ENCODE results near the gene WDR93.
A peak's percentile ranks its signal among the peaks of the same experiment; 100 is the strongest.

Gene WDR93

DNA sequence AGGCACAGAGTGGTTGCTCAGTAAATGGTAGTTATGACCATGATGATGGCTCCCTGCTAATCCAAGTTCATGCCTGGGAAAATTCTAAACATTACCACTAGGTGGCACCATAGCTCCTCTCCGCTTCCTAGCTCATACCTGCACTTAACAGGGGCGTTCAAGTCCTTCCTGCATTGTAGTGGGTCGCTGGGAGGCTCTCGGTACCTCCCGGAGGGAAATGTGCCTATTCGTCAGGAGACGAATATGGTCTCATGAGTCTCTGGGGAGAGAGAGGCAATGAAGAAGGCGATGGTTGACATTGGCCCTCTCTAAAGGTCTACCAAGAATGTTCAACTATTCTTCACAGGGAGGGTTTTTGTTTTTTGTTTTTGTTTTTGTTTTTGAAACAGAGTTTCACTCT is 49.5 kb downstream of the WDR93 start:
- TF ChIP-seq, protein P1, sequence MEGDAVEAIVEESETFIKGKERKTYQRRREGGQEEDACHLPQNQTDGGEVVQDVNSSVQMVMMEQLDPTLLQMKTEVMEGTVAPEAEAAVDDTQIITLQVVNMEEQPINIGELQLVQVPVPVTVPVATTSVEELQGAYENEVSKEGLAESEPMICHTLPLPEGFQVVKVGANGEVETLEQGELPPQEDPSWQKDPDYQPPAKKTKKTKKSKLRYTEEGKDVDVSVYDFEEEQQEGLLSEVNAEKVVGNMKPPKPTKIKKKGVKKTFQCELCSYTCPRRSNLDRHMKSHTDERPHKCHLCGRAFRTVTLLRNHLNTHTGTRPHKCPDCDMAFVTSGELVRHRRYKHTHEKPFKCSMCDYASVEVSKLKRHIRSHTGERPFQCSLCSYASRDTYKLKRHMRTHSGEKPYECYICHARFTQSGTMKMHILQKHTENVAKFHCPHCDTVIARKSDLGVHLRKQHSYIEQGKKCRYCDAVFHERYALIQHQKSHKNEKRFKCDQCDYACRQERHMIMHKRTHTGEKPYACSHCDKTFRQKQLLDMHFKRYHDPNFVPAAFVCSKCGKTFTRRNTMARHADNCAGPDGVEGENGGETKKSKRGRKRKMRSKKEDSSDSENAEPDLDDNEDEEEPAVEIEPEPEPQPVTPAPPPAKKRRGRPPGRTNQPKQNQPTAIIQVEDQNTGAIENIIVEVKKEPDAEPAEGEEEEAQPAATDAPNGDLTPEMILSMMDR (IDR thresholded peaks at IDR 0.05; ENCODE audit: low read depth, low read length, poor library complexity, severe bottlenecking): peak; percentile 86
- no peak for TF ChIP-seq EZH2phosphoT487 (IDR thresholded peaks at IDR 0.05; ENCODE audit: borderline replicate concordance, low read length)
- Histone ChIP-seq H3K4me2 (ENCODE audit: low read length) (peak overlapping the region; percentile 43), H3K79me2 (ENCODE audit: control insufficient read depth, low read length) (no peaks in the 10 kb centered on the region), H3F3A (ENCODE audit: control insufficient read depth, insufficient read depth) (no peaks in the 10 kb centered on the region), H3K9me2 (replicated peaks; ENCODE audit: control insufficient read depth, low read length) (no peaks in the 10 kb centered on the region), H3K27me3 (ENCODE audit: control insufficient read depth, low read length) (no peaks in the 10 kb centered on the region), H3K4me3 (ENCODE audit: low read length) (peak overlapping the region; percentile 25; the same call in 1 of the 2 replicates), H3K36me3 (ENCODE audit: control insufficient read depth, low read length) (no peaks in the 10 kb centered on the region), H4K20me1 (ENCODE audit: control insufficient read depth, insufficient read depth, low read depth, low read length) (no peaks in the 10 kb centered on the region), H3K9me3 (ENCODE audit: control insufficient read depth, insufficient read depth, low read length) (no peaks in the 10 kb centered on the region), H3K27ac (ENCODE audit: low read depth, low read length) (no peak overlapping the region), H3K4me1 (ENCODE audit: control insufficient read depth, low read length) (no peaks in the 10 kb centered on the region)

- H3K9me2 ChIP-seq (replicated peaks; ENCODE audit: control insufficient read depth, low read length): no peaks in the 10 kb centered on the region
- H3K9me3 ChIP-seq (ENCODE audit: control insufficient read depth, insufficient read depth, low read length): no peaks in the 10 kb centered on the region
- H3K27me3 ChIP-seq (ENCODE audit: control insufficient read depth, low read length): no peaks in the 10 kb centered on the region
- TF ChIP-seq, protein P1 (IDR thresholded peaks at IDR 0.05; ENCODE audit: low read depth, low read length, poor library complexity, severe bottlenecking): no peak
- no peak for TF ChIP-seq EZH2phosphoT487 (IDR thresholded peaks at IDR 0.05; ENCODE audit: borderline replicate concordance, low read length)
- H3K4me3 ChIP-seq (ENCODE audit: low read length): no peak overlapping the region
- no peak overlapping the region for H3K27ac ChIP-seq (ENCODE audit: low read depth, low read length)
- H3K36me3 ChIP-seq (ENCODE audit: control insufficient read depth, low read length): no peaks in the 10 kb centered on the region
- H3K4me1 ChIP-seq (ENCODE audit: control insufficient read depth, low read length): no peaks in the 10 kb centered on the region
- no peaks in the 10 kb centered on the region for H3K79me2 ChIP-seq (ENCODE audit: control insufficient read depth, low read length)
- H3K4me2 ChIP-seq (ENCODE audit: low read length): no peak overlapping the region
- no peaks in the 10 kb centered on the region for H4K20me1 ChIP-seq (ENCODE audit: control insufficient read depth, insufficient read depth, low read depth, low read length)
- H3F3A ChIP-seq (ENCODE audit: control insufficient read depth, insufficient read depth): no peaks in the 10 kb centered on the region
Observed at GRCh38 chr15:89743011-89743410, 52.4 kb downstream of the WDR93 start.

- H4K20me1 ChIP-seq (ENCODE audit: control insufficient read depth, insufficient read depth, low read depth, low read length): no peaks in the 10 kb centered on the region
- no peak overlapping the region for H3K4me2 ChIP-seq (ENCODE audit: low read length)
- H3F3A ChIP-seq (ENCODE audit: control insufficient read depth, insufficient read depth): no peaks in the 10 kb centered on the region
- no peaks in the 10 kb centered on the region for H3K27me3 ChIP-seq (ENCODE audit: control insufficient read depth, low read length)
- no peaks in the 10 kb centered on the region for H3K9me2 ChIP-seq (replicated peaks; ENCODE audit: control insufficient read depth, low read length)
- H3K27ac ChIP-seq (ENCODE audit: low read depth, low read length): no peak overlapping the region
- H3K36me3 ChIP-seq (ENCODE audit: control insufficient read depth, low read length): no peaks in the 10 kb centered on the region
- no peaks in the 10 kb centered on the region for H3K4me1 ChIP-seq (ENCODE audit: control insufficient read depth, low read length)
- no peak for TF ChIP-seq EZH2phosphoT487 (IDR thresholded peaks at IDR 0.05; ENCODE audit: borderline replicate concordance, low read length)
- TF ChIP-seq, protein P1 (IDR thresholded peaks at IDR 0.05; ENCODE audit: low read depth, low read length, poor library complexity, severe bottlenecking): no peak
- no peak overlapping the region for H3K4me3 ChIP-seq (ENCODE audit: low read length)
- H3K9me3 ChIP-seq (ENCODE audit: control insufficient read depth, insufficient read depth, low read length): no peaks in the 10 kb centered on the region
- H3K79me2 ChIP-seq (ENCODE audit: control insufficient read depth, low read length): no peaks in the 10 kb centered on the region
Observed at GRCh38 chr15:89743594-89743993, 53.0 kb downstream of the WDR93 start.
